ENCODE measurements around the gene IL13RA2.

Gene IL13RA2

GRCh38 chrX:115017455-115017854, at the start of gene IL13RA2:
IL13RA2 (minus strand) TSS chrX:115017616; CDS start chrX:115017269, 347 bp downstream.
- no peak for DNase-seq (ENCODE audit: low read depth in 3 of 3)

GRCh38 chrX:115065304-115065703, 47.9 kb upstream of the IL13RA2 start:
- no peak for DNase-seq (ENCODE audit: low read depth in 3 of 3)

GRCh38 chrX:115060013-115060412, 42.6 kb upstream of the IL13RA2 start:
- no peak for DNase-seq (ENCODE audit: low read depth in 3 of 3)

GRCh38 chrX:115058276-115058675, 40.9 kb upstream of the IL13RA2 start:
- DNase-seq (ENCODE audit: low read depth in 3 of 3), result no peak

GRCh38 chrX:115054876-115055275, 37.5 kb upstream of the IL13RA2 start:
- DNase-seq (ENCODE audit: low read depth in 3 of 3), result no peak

- no peak for DNase-seq (ENCODE audit: low read depth in 3 of 3)
Measured at GRCh38 chrX:115053223-115053622, 35.8 kb upstream of the IL13RA2 start.

GRCh38 chrX:115047715-115048114, 30.3 kb upstream of the IL13RA2 start:
- DNase-seq (ENCODE audit: low read depth in 3 of 3), result no peak

GRCh38 chrX:115047181-115047580, 29.8 kb upstream of the IL13RA2 start:
- DNase-seq (ENCODE audit: low read depth in 3 of 3), result no peak

- DNase-seq (ENCODE audit: low read depth in 3 of 3), result no peak
Measured at GRCh38 chrX:115040417-115040816, 23.0 kb upstream of the IL13RA2 start.

GRCh38 chrX:115038406-115038805, 21.0 kb upstream of the IL13RA2 start:
- no peak for DNase-seq (ENCODE audit: low read depth in 3 of 3)

GRCh38 chrX:115036029-115036428, 18.6 kb upstream of the IL13RA2 start:
- no peak for DNase-seq (ENCODE audit: low read depth in 3 of 3)

- DNase-seq (ENCODE audit: low read depth in 3 of 3), result no peak
Measured at GRCh38 chrX:115031989-115032388, 14.6 kb upstream of the IL13RA2 start.

GRCh38 chrX:115030625-115031024, 13.2 kb upstream of the IL13RA2 start:
- DNase-seq (ENCODE audit: low read depth in 3 of 3), result no peak

- no peak for DNase-seq (ENCODE audit: low read depth in 3 of 3)
Measured at GRCh38 chrX:115029869-115030570, 12.6 kb upstream of the IL13RA2 start.

GRCh38 chrX:115029440-115029839, 12.0 kb upstream of the IL13RA2 start:
- DNase-seq (ENCODE audit: low read depth in 3 of 3), result no peak

GRCh38 chrX:115023811-115024210, 6.4 kb upstream of the IL13RA2 start:
- no peak for DNase-seq (ENCODE audit: low read depth in 3 of 3)

- no peak for DNase-seq (ENCODE audit: low read depth in 3 of 3)
Measured at GRCh38 chrX:115023139-115023538, 5.7 kb upstream of the IL13RA2 start.

GRCh38 chrX:115021121-115021520, 3.7 kb upstream of the IL13RA2 start:
- DNase-seq (ENCODE audit: low read depth in 3 of 3), result no peak

- no peak for DNase-seq (ENCODE audit: low read depth in 3 of 3)
Measured at GRCh38 chrX:115018944-115019343, 1.5 kb upstream of the IL13RA2 start.

- peak in 1 of 3 donors; percentile 2 for DNase-seq (ENCODE audit: low read depth in 3 of 3)
Measured at GRCh38 chrX:115018040-115018647, 728 bp upstream of the IL13RA2 start.

GRCh38 chrX:115013705-115014104, 3.7 kb downstream of the IL13RA2 start:
- no peak for DNase-seq (ENCODE audit: low read depth in 3 of 3)

GRCh38 chrX:115011428-115011827, 6.0 kb downstream of the IL13RA2 start:
- DNase-seq (ENCODE audit: low read depth in 3 of 3), result no peak

- DNase-seq (ENCODE audit: low read depth in 3 of 3), result no peak
Measured at GRCh38 chrX:114999906-115000305, 17.5 kb downstream of the IL13RA2 start.

- no peak for DNase-seq (ENCODE audit: low read depth in 3 of 3)
Measured at GRCh38 chrX:114997779-114998178, 19.6 kb downstream of the IL13RA2 start.
